Keratinocyte (primary cell): ENCODE data around the gene CLSTN1.

Experiments
- CTCF ChIP-seq, 3 experiments: IDR thresholded peaks in 1 of 3; conservative IDR thresholded peaks in 1 of 3; optimal IDR thresholded peaks in 1 of 3; 2 replicates in 2 of 3; 3 replicates in 1 of 3; pipeline versions ENCODE3 to v1.5.1; 2011; ENCODE audit warnings: low read length in 3 of 3, mild to moderate bottlenecking in 3 of 3, moderate library complexity in 2 of 3, control low read depth in 1 of 3, inconsistent platforms in 1 of 3; ENCODE audit not compliant: insufficient read depth in 2 of 3; ENCODE audit errors: extremely low read depth in 1 of 3
- EZH2 ChIP-seq: IDR thresholded peaks from one replicate; pipeline ENCODE4 v1.6.1; 2012; ENCODE audit warnings: inconsistent platforms, mild to moderate bottlenecking, low read length, moderate library complexity

DNA sequence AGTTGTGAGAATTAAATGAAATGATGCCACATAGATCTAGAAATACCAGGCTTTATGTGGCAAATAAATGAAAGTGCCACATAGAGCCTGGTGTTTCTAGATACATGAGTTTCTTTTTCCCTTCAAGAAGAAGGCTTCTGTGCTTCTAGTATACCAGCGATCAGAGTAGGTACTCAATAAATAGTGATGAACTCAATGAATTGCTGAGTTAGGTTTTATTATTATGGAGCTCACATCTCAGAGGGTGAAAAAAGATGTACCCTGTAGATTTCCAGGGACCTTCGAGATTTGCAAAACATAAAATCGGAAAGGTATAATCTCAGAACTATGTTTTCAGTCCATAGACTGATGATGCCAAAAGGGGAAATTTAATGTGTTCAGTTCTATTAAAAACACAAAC is 2.3 kb upstream of the CLSTN1 start:
- TF ChIP-seq CTCF (optimal IDR thresholded peaks at IDR 0.05 in 1 of 3, IDR thresholded peaks at IDR 0.05 in 1 of 3, conservative IDR thresholded peaks at IDR 0.05 in 1 of 3; ENCODE audit: extremely low read depth in 1 of 3, insufficient read depth in 2 of 3, low read length in 3 of 3) (no peak), EZH2 (no peak)
